ENCODE data around the gene ADNP2.

Gene ADNP2

DNA sequence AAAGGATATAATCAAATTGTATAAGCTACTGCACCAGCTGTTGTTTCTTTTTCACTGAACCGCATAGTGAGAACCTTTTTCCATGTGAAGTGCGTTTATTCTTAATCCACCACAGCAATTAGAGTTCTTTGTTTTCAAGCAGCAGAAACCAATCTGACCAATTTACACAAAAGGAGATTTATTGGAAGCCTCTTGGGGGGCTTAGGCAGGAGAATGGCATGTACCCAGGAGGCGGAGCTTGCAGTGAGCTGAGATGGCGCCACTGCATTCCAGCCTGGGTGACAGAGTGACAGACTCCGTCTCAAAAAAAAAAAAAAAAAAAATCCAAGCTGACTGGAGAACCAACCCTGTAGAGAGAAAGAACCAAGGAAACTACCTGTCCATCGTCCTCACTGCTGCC, 10.0 kb downstream of the ADNP2 start:
- H2BK5ac ChIP-seq (ENCODE audit: low read length) = no peak overlapping the region
- H3K9me3 ChIP-seq (replicated peaks in 1 of 2; ENCODE audit: control insufficient read depth in 2 of 2, insufficient read depth in 1 of 2, low read depth in 1 of 2, low read length in 2 of 2) = peaks cover 0 to 15% of the 10 kb centered on the region in 2 donors
- H2BK120ac ChIP-seq (ENCODE audit: low read depth, low read length) = no peak overlapping the region
- no peak overlapping the region for H3K14ac ChIP-seq (ENCODE audit: low read length)
- H3K4me1 ChIP-seq (ENCODE audit: control insufficient read depth in 2 of 2, insufficient read depth in 1 of 2, low read depth in 1 of 2, low read length in 2 of 2) = peaks cover 0 to 14% of the 10 kb centered on the region in 2 donors
- H3K4ac ChIP-seq (ENCODE audit: low read length) = no peak overlapping the region
- peak overlapping the region; percentile 52 for H3K27ac ChIP-seq (replicated peaks; ENCODE audit: low read length)
- H2BK12ac ChIP-seq (ENCODE audit: low read length) = no peak overlapping the region
- no peak overlapping the region for H4K91ac ChIP-seq (ENCODE audit: low read depth, low read length, poor library complexity)
- H3K9ac ChIP-seq (ENCODE audit: low read depth, low read length, poor library complexity) = no peak overlapping the region
- no peak overlapping the region for H3K23ac ChIP-seq (ENCODE audit: low read depth, low read length, poor library complexity)
- peaks cover 10% of the 10 kb centered on the region for H3K79me1 ChIP-seq (ENCODE audit: low read depth, low read length)
- H2AFZ ChIP-seq (ENCODE audit: low read length) = no peak overlapping the region
- no peaks in the 10 kb centered on the region for H3K27me3 ChIP-seq (ENCODE audit: control insufficient read depth in 3 of 3, insufficient read depth in 3 of 3, low read depth in 1 of 3, low read length in 3 of 3)
- H2BK15ac ChIP-seq (ENCODE audit: low read length) = no peak overlapping the region
- no peak overlapping the region for H4K8ac ChIP-seq (ENCODE audit: low read depth, low read length)
- no peak overlapping the region for H2AK5ac ChIP-seq (ENCODE audit: low read depth, low read length)
- H3K36me3 ChIP-seq (replicated peaks in 1 of 2; ENCODE audit: control insufficient read depth in 2 of 2, insufficient read depth in 2 of 2, low read length in 2 of 2) = peaks cover 5 to 89% of the 10 kb centered on the region in 2 donors
- DNase-seq (ENCODE audit: low spot score) = peak; percentile 40
- no peak overlapping the region for H3K4me2 ChIP-seq (ENCODE audit: insufficient read depth, low read length, poor library complexity, severe bottlenecking)
- WGBS, 2 donors (ENCODE audit: extremely low coverage in 2 of 2, insufficient read length in 2 of 2, insufficient replicate concordance in 1 of 2) = no CpG with 5 or more reads among the region's 6 CpGs
- no peak overlapping the region for H3K4me3 ChIP-seq (ENCODE audit: low read length in 2 of 2)
- no peak overlapping the region for H3K18ac ChIP-seq (ENCODE audit: low read length)

DNA sequence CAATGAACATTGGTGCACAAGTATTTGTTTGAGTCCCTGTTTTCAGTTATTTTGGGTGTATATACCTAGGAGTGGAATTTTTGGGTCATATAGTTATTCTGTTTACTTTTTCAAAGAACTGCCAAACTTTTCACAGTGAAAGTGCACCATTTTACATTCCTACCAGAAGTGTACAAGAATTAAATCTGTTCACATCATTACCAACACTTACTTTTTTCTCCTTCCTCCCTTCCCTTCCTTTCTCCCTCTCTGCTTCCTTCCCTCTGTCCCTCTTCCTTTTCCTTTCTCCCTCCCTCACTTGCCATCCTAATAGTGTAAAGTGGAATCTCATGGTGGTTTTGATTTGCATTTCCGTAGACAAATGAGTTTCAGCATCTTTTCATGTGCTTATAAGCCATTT, 11.9 kb downstream of the ADNP2 start:
- H3K36me3 ChIP-seq (replicated peaks in 1 of 2; ENCODE audit: control insufficient read depth in 2 of 2, insufficient read depth in 2 of 2, low read length in 2 of 2) = peaks cover 8 to 91% of the 10 kb centered on the region in 2 donors
- no peak overlapping the region for H3K18ac ChIP-seq (ENCODE audit: low read length)
- H3K4me1 ChIP-seq (ENCODE audit: control insufficient read depth in 2 of 2, insufficient read depth in 1 of 2, low read depth in 1 of 2, low read length in 2 of 2) = peaks cover 0 to 8% of the 10 kb centered on the region in 2 donors
- no peak overlapping the region for H3K4me2 ChIP-seq (ENCODE audit: insufficient read depth, low read length, poor library complexity, severe bottlenecking)
- no peak overlapping the region for H2BK15ac ChIP-seq (ENCODE audit: low read length)
- DNase-seq (ENCODE audit: low spot score) = no peak
- no peak overlapping the region for H2AK5ac ChIP-seq (ENCODE audit: low read depth, low read length)
- no peak overlapping the region for H3K4me3 ChIP-seq (ENCODE audit: low read length in 2 of 2)
- H2BK5ac ChIP-seq (ENCODE audit: low read length) = no peak overlapping the region
- no peak overlapping the region for H4K8ac ChIP-seq (ENCODE audit: low read depth, low read length)
- no peak overlapping the region for H3K4ac ChIP-seq (ENCODE audit: low read length)
- no peak overlapping the region for H3K23ac ChIP-seq (ENCODE audit: low read depth, low read length, poor library complexity)
- H3K14ac ChIP-seq (ENCODE audit: low read length) = no peak overlapping the region
- no peak overlapping the region for H3K9ac ChIP-seq (ENCODE audit: low read depth, low read length, poor library complexity)
- no CpG with 5 or more reads among the region's 1 CpG for WGBS, 2 donors (ENCODE audit: extremely low coverage in 2 of 2, insufficient read length in 2 of 2, insufficient replicate concordance in 1 of 2)
- no peak overlapping the region for H2AFZ ChIP-seq (ENCODE audit: low read length)
- no peak overlapping the region for H2BK120ac ChIP-seq (ENCODE audit: low read depth, low read length)
- H3K79me1 ChIP-seq (ENCODE audit: low read depth, low read length) = peaks cover 6% of the 10 kb centered on the region
- H2BK12ac ChIP-seq (ENCODE audit: low read length) = no peak overlapping the region
- peaks cover 0 to 29% of the 10 kb centered on the region in 2 donors for H3K9me3 ChIP-seq (replicated peaks in 1 of 2; ENCODE audit: control insufficient read depth in 2 of 2, insufficient read depth in 1 of 2, low read depth in 1 of 2, low read length in 2 of 2)
- H3K27me3 ChIP-seq (ENCODE audit: control insufficient read depth in 3 of 3, insufficient read depth in 3 of 3, low read depth in 1 of 3, low read length in 3 of 3) = no peaks in the 10 kb centered on the region
- no peak overlapping the region for H4K91ac ChIP-seq (ENCODE audit: low read depth, low read length, poor library complexity)
- H3K27ac ChIP-seq (replicated peaks; ENCODE audit: low read length) = no peak overlapping the region

GRCh38 chr18:80124131-80124530, 15.1 kb downstream of the ADNP2 start:
- no peak overlapping the region for H3K27ac ChIP-seq (replicated peaks; ENCODE audit: low read length)
- no peak overlapping the region for H3K18ac ChIP-seq (ENCODE audit: low read length)
- no peak overlapping the region for H3K14ac ChIP-seq (ENCODE audit: low read length)
- H3K4me1 ChIP-seq (ENCODE audit: control insufficient read depth in 2 of 2, insufficient read depth in 1 of 2, low read depth in 1 of 2, low read length in 2 of 2) = peaks cover 0 to 8% of the 10 kb centered on the region in 2 donors
- no peak overlapping the region for H2AFZ ChIP-seq (ENCODE audit: low read length)
- peaks cover 8 to 90% of the 10 kb centered on the region in 2 donors for H3K36me3 ChIP-seq (replicated peaks in 1 of 2; ENCODE audit: control insufficient read depth in 2 of 2, insufficient read depth in 2 of 2, low read length in 2 of 2)
- no peaks in the 10 kb centered on the region for H3K27me3 ChIP-seq (ENCODE audit: control insufficient read depth in 3 of 3, insufficient read depth in 3 of 3, low read depth in 1 of 3, low read length in 3 of 3)
- H2BK12ac ChIP-seq (ENCODE audit: low read length) = no peak overlapping the region
- no peak overlapping the region for H2AK5ac ChIP-seq (ENCODE audit: low read depth, low read length)
- H3K4me2 ChIP-seq (ENCODE audit: insufficient read depth, low read length, poor library complexity, severe bottlenecking) = no peak overlapping the region
- DNase-seq (ENCODE audit: low spot score) = no peak
- H3K79me1 ChIP-seq (ENCODE audit: low read depth, low read length) = peaks cover 3% of the 10 kb centered on the region
- no peak overlapping the region for H2BK5ac ChIP-seq (ENCODE audit: low read length)
- H2BK15ac ChIP-seq (ENCODE audit: low read length) = no peak overlapping the region
- H3K4me3 ChIP-seq (ENCODE audit: low read length in 2 of 2) = no peak overlapping the region
- peaks cover 0 to 58% of the 10 kb centered on the region in 2 donors for H3K9me3 ChIP-seq (replicated peaks in 1 of 2; ENCODE audit: control insufficient read depth in 2 of 2, insufficient read depth in 1 of 2, low read depth in 1 of 2, low read length in 2 of 2)
- H4K8ac ChIP-seq (ENCODE audit: low read depth, low read length) = no peak overlapping the region
- H2BK120ac ChIP-seq (ENCODE audit: low read depth, low read length) = no peak overlapping the region
- no peak overlapping the region for H3K23ac ChIP-seq (ENCODE audit: low read depth, low read length, poor library complexity)
- H3K9ac ChIP-seq (ENCODE audit: low read depth, low read length, poor library complexity) = no peak overlapping the region
- H4K91ac ChIP-seq (ENCODE audit: low read depth, low read length, poor library complexity) = no peak overlapping the region
- H3K4ac ChIP-seq (ENCODE audit: low read length) = no peak overlapping the region

DNA sequence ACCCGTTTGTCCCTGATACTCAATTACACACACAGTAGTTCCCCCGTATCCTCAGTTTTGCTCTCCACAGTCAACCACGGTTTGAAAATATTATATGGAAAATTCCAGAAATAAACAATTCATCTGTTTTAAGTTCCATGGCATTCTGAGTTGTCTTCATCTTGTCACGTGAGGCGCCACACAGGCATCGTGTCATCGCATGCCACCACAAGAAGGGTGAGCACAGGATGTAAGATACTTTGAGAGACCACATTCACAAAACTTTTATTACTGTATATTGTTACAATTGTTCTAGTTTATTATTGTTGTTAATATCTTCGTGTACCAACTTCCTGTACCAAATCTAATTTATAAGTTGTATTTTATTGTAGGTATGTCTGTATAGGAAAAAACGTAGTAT, 17.7 kb downstream of the ADNP2 start:
- Histone ChIP-seq H2AFZ (ENCODE audit: low read length) (no peak overlapping the region), H2BK120ac (ENCODE audit: low read depth, low read length) (no peak overlapping the region), H4K8ac (ENCODE audit: low read depth, low read length) (no peak overlapping the region), H3K4me1 (ENCODE audit: control insufficient read depth in 2 of 2, insufficient read depth in 1 of 2, low read depth in 1 of 2, low read length in 2 of 2) (peaks cover 0 to 9% of the 10 kb centered on the region in 2 donors), H3K27ac (replicated peaks; ENCODE audit: low read length) (no peak overlapping the region), H4K91ac (ENCODE audit: low read depth, low read length, poor library complexity) (no peak overlapping the region), H3K27me3 (ENCODE audit: control insufficient read depth in 3 of 3, insufficient read depth in 3 of 3, low read depth in 1 of 3, low read length in 3 of 3) (no peaks in the 10 kb centered on the region), H2BK5ac (ENCODE audit: low read length) (no peak overlapping the region), H3K14ac (ENCODE audit: low read length) (no peak overlapping the region), H3K9ac (ENCODE audit: low read depth, low read length, poor library complexity) (no peak overlapping the region), H3K9me3 (replicated peaks in 1 of 2; ENCODE audit: control insufficient read depth in 2 of 2, insufficient read depth in 1 of 2, low read depth in 1 of 2, low read length in 2 of 2) (peaks cover 0 to 55% of the 10 kb centered on the region in 2 donors), H3K23ac (ENCODE audit: low read depth, low read length, poor library complexity) (no peak overlapping the region), H3K79me1 (ENCODE audit: low read depth, low read length) (peaks cover 2% of the 10 kb centered on the region), H3K4ac (ENCODE audit: low read length) (no peak overlapping the region), H3K36me3 (replicated peaks in 1 of 2; ENCODE audit: control insufficient read depth in 2 of 2, insufficient read depth in 2 of 2, low read length in 2 of 2) (peaks cover 5 to 87% of the 10 kb centered on the region in 2 donors), H2BK12ac (ENCODE audit: low read length) (no peak overlapping the region), H2AK5ac (ENCODE audit: low read depth, low read length) (no peak overlapping the region), H3K4me2 (ENCODE audit: insufficient read depth, low read length, poor library complexity, severe bottlenecking) (no peak overlapping the region), H2BK15ac (ENCODE audit: low read length) (no peak overlapping the region), H3K4me3 (ENCODE audit: low read length in 2 of 2) (no peak overlapping the region), H3K18ac (ENCODE audit: low read length) (no peak overlapping the region)
- no CpG with 5 or more reads among the region's 9 CpGs for WGBS, 2 donors (ENCODE audit: extremely low coverage in 2 of 2, insufficient read length in 2 of 2, insufficient replicate concordance in 1 of 2)
- no peak for DNase-seq (ENCODE audit: low spot score)

Data from neuronal stem cell (in vitro differentiated cells).